ENCODE data around the gene CHTOP. TPM values are rescaled to one million over a fixed set of nuclear protein-coding genes. Genes with fewer than 3 reads are reported as not detected.
A peak's percentile ranks its signal among the peaks of the same experiment; 100 is the strongest.

Gene CHTOP
- total RNA-seq, 4 donors from 2014 or later = 99.1 to 124 (median 105) TPM

- intact Hi-C loops (cut with DNase I) = no loop called here
- WGBS, 2 donors = 57 to 68% methylated on average over 2 to 6 of the region's 10 CpGs
- TF ChIP-seq POLR2A (IDR thresholded peaks at IDR 0.05) = peak in 1 of 2 donors; percentile 6
- TF ChIP-seq, protein P1, sequence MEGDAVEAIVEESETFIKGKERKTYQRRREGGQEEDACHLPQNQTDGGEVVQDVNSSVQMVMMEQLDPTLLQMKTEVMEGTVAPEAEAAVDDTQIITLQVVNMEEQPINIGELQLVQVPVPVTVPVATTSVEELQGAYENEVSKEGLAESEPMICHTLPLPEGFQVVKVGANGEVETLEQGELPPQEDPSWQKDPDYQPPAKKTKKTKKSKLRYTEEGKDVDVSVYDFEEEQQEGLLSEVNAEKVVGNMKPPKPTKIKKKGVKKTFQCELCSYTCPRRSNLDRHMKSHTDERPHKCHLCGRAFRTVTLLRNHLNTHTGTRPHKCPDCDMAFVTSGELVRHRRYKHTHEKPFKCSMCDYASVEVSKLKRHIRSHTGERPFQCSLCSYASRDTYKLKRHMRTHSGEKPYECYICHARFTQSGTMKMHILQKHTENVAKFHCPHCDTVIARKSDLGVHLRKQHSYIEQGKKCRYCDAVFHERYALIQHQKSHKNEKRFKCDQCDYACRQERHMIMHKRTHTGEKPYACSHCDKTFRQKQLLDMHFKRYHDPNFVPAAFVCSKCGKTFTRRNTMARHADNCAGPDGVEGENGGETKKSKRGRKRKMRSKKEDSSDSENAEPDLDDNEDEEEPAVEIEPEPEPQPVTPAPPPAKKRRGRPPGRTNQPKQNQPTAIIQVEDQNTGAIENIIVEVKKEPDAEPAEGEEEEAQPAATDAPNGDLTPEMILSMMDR (IDR thresholded peaks at IDR 0.05) = peak in 2 of 6 experiments; percentile 20 to 62
- Histone ChIP-seq H3K27me3 (no peaks in the 10 kb centered on the region), H3K27ac (peak within 1 kb of the TSS; percentile 96 to 99 (median 96)), H3K4me3 (replicated peaks in 1 of 3) (peak within 1 kb of the TSS in 2 of 3 donors; percentile 1 to 47), H3K4me1 (peaks cover 59 to 71% of the 10 kb centered on the region in 2 donors), H3K9me3 (no peaks in the 10 kb centered on the region), H3K36me3 (peaks cover 0 to 2% of the 10 kb centered on the region in 2 donors)
- DNase-seq = peak; percentile 85 to 86
Measured at GRCh38 chr1:153627715-153628626, 5.9 kb upstream of the CHTOP start, which contains the start of gene S100A1. TSS of gene S100A1 (plus strand) at chr1:153628434. CDS start at chr1:153630522, 2,088 bp downstream.

DNA sequence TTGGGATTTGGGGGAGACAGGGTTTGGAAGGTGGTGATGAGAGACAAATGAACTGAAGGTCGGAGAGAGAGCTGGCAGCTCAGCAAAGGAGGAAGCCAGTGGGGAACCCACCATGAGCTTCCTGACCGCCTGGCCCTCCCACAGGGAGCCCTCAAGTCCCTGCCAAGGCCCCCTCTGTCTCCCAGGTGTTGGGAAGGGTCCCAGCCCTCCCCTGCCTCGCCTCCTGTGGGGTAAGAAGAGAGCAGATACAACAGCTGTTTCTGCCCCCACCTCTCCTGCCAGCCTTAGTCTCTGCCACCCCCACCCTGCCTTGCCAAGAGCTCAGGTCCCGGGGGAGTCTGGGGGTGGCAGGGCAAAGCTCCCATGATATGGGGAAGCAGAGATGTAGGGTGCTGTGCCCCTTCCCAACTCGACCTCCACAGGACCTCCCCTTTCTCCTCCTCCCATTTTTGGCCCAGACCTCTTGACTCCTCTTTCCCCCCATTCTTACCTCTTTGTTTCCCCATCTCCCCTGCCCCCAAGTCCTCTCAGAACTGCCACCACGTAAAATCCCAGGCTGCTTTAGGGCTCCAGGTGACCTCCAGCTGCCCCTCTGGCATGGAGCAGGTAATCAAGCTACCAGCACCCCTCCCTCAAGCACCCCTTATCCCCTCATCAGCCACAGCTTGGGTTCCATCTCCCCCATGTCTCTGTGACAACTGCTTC is 5.1 kb upstream of the CHTOP start:
- TF ChIP-seq, protein P1 (IDR thresholded peaks at IDR 0.05) = no peak
- no peak for DNase-seq
- intact Hi-C loops (cut with DNase I) = no loop called here
- H3K9me3 ChIP-seq = no peaks in the 10 kb centered on the region
- H3K27ac ChIP-seq = peak overlapping the region; percentile 96 to 99 (median 96)
- peaks cover 56 to 70% of the 10 kb centered on the region in 2 donors for H3K4me1 ChIP-seq
- peaks cover 0 to 2% of the 10 kb centered on the region in 2 donors for H3K36me3 ChIP-seq
- no peak overlapping the region for H3K4me3 ChIP-seq (replicated peaks in 1 of 3)
- H3K27me3 ChIP-seq = no peaks in the 10 kb centered on the region
- 86 to 87% methylated on average over 5 to 6 of the region's 6 CpGs for WGBS, 2 donors

- intact Hi-C loops (cut with DNase I) = no loop called here
- peak overlapping the region; percentile 96 to 99 (median 96) for H3K27ac ChIP-seq
- 81 to 82% methylated on average over 5 of the region's 5 CpGs for WGBS, 2 donors
Measured at GRCh38 chr1:153629343-153629665, 4.6 kb upstream of the CHTOP start.

GRCh38 chr1:153629971-153630370 is 3.9 kb upstream of the CHTOP start:
- H3K4me3 ChIP-seq (replicated peaks in 1 of 3) = no peak overlapping the region
- peaks cover 48 to 59% of the 10 kb centered on the region in 2 donors for H3K4me1 ChIP-seq
- intact Hi-C loops (cut with DNase I) = no loop called here
- no peaks in the 10 kb centered on the region for H3K9me3 ChIP-seq
- TF ChIP-seq POLR2A (IDR thresholded peaks at IDR 0.05) = no peak
- TF ChIP-seq, protein P1 (IDR thresholded peaks at IDR 0.05) = no peak
- 83 to 100% methylated on average over 1 of the region's 1 CpG for WGBS, 2 donors
- peak overlapping the region; percentile 96 to 99 (median 96) for H3K27ac ChIP-seq
- peaks cover 0 to 1% of the 10 kb centered on the region in 2 donors for H3K36me3 ChIP-seq
- H3K27me3 ChIP-seq = no peaks in the 10 kb centered on the region
- peak in 1 of 2 donors; percentile 57 for DNase-seq

More at GRCh38 chr1:153629343-153629665, 4.6 kb upstream of the CHTOP start:
- Histone ChIP-seq H3K36me3 (peaks cover 0 to 2% of the 10 kb centered on the region in 2 donors), H3K9me3 (no peaks in the 10 kb centered on the region), H3K4me3 (replicated peaks in 1 of 3) (no peak overlapping the region), H3K27me3 (no peaks in the 10 kb centered on the region), H3K4me1 (peaks cover 53 to 65% of the 10 kb centered on the region in 2 donors)
- TF ChIP-seq POLR2A (IDR thresholded peaks at IDR 0.05) = no peak
- TF ChIP-seq, protein P1 (IDR thresholded peaks at IDR 0.05) = no peak
- DNase-seq = no peak
